GM12878 (cell line): ENCODE results near the gene ALOX12B. TPM values are rescaled to one million over a fixed set of nuclear protein-coding genes. Genes with fewer than 3 reads are reported as not detected.

ENCODE experiments used
- ATAC-seq: fragments of 200-7000 bp; cut with Tn5 transposase; 3 replicates; pipeline ENCODE4 v1.9.1; 2020; ENCODE audit warnings: mild to moderate bottlenecking, moderate library complexity
- BruUV-seq: library from RNA; stranded (reverse); fragments of 400-500 nt; replicated peaks from 2 replicates; lab custom pipeline; 2021; lab: Mats Ljungman, UMichigan
- CTCF ChIA-PET: fragments of 300-600 bp; sonication (Branson Sonifier 250); formaldehyde crosslinking; extraction: SDS; loops from one replicate; lab custom pipeline; 2021; ENCODE audit warnings: inconsistent platforms; lab: Yijun Ruan, JAX
- POLR2A ChIA-PET: fragments of 350-600 bp; formaldehyde crosslinking; extraction: SDS; loops from one replicate; lab custom pipeline; 2021; ENCODE audit warnings: inconsistent platforms; lab: Charles Lee
- RAD21 ChIA-PET: fragments of 300-600 bp; sonication (Branson Sonifier 250); formaldehyde crosslinking; loops from one replicate; lab custom pipeline; 2023; ENCODE audit warnings: antibody characterized with exemption; ENCODE audit not compliant: unreplicated experiment; lab: Charles Lee
- SMC1A ChIA-PET: fragments of 300-600 bp; sonication (Branson Sonifier 250); formaldehyde crosslinking; loops from one replicate; lab custom pipeline; 2023; ENCODE audit not compliant: unreplicated experiment, uncharacterized antibody; lab: Charles Lee
- DNase-seq: peaks from one replicate; pipeline ENCODE4 v3.0.0-alpha.2; 2011; ENCODE audit warnings: low read depth, low spot score
- FAIRE-seq: peaks from 3 replicates; lab custom pipeline; 2011; peaks lifted over from hg19 to GRCh38; lab: Jason Lieb, UNC
- H2AFZ ChIP-seq: 2 replicates; pipeline ENCODE4 v1.6.0; 2011; ENCODE audit warnings: low read depth, low read length, control low read depth; ENCODE audit not compliant: control insufficient read depth
- H3K27ac ChIP-seq: 2 replicates; pipeline ENCODE4 v1.5.1; 2011; ENCODE audit warnings: control low read depth; ENCODE audit not compliant: control insufficient read depth, insufficient read depth
- H3K27me3 ChIP-seq, 2 experiments: replicated peaks in 1 of 2; 2 replicates each; pipeline versions ENCODE4 v1.6.0 to v1.6.1; 2011; ENCODE audit warnings: low read length in 1 of 2; ENCODE audit not compliant: control insufficient read depth in 2 of 2, insufficient read depth in 2 of 2
- H3K36me3 ChIP-seq, 2 experiments: 2 replicates each; pipeline ENCODE4 v1.5.1; 2011; ENCODE audit warnings: low read length in 1 of 2; ENCODE audit not compliant: control insufficient read depth in 2 of 2, insufficient read depth in 2 of 2
- H3K4me1 ChIP-seq: 2 replicates; pipeline ENCODE4 v1.6.1; 2011; ENCODE audit warnings: mild to moderate bottlenecking, low read length, moderate library complexity, mixed read lengths; ENCODE audit not compliant: control insufficient read depth, insufficient read depth
- H3K4me2 ChIP-seq: 2 replicates; pipeline ENCODE4 v1.6.0; 2011; ENCODE audit warnings: control low read depth; ENCODE audit not compliant: control insufficient read depth, insufficient read depth
- H3K4me3 ChIP-seq: fragments of 200-600 bp; sonication (generic); 2 replicates; pipeline ENCODE4 v1.5.1; 2016
- H3K79me2 ChIP-seq: 2 replicates; pipeline ENCODE4 v1.6.0; 2011; ENCODE audit warnings: low read length; ENCODE audit not compliant: control insufficient read depth, insufficient read depth
- H3K9ac ChIP-seq: 2 replicates; pipeline ENCODE4 v1.8.0; 2011; ENCODE audit warnings: low read length, control low read depth, mixed read lengths; ENCODE audit not compliant: control insufficient read depth, insufficient read depth
- H3K9me3 ChIP-seq: replicated peaks from 3 replicates; pipeline ENCODE4 v1.5.1; 2011; ENCODE audit warnings: mild to moderate bottlenecking, low read length; ENCODE audit not compliant: control insufficient read depth, insufficient read depth
- H4K20me1 ChIP-seq: 2 replicates; pipeline ENCODE4 v1.6.0; 2011; ENCODE audit not compliant: control insufficient read depth, insufficient read depth
- CTCF ChIP-seq, 3 experiments: IDR thresholded peaks in 2 of 3; conservative IDR thresholded peaks in 1 of 3; 2 replicates each; pipeline ENCODE4 v1.5.1; 2011; ENCODE audit warnings: low read depth in 3 of 3, low read length in 3 of 3, mild to moderate bottlenecking in 3 of 3, control low read depth in 2 of 3, moderate library complexity in 2 of 3, inconsistent platforms in 1 of 3, mixed read lengths in 1 of 3; ENCODE audit not compliant: control insufficient read depth in 2 of 3, insufficient read depth in 1 of 3; ENCODE audit errors: extremely low read depth in 1 of 3
- RAD21 ChIP-seq: IDR thresholded peaks from 2 replicates; pipeline ENCODE4 v1.6.1; 2011; ENCODE audit warnings: mild to moderate bottlenecking, low read depth, low read length, moderate library complexity; ENCODE audit not compliant: insufficient read depth
- RAD51 ChIP-seq: fragments of 450-650 bp; IDR thresholded peaks from 2 replicates; pipeline ENCODE4 v1.6.1; 2016; ENCODE audit warnings: moderate library complexity, mild to moderate bottlenecking, inconsistent platforms
- REST ChIP-seq: IDR thresholded peaks from 2 replicates; pipeline ENCODE4 v1.6.1; 2012; ENCODE audit warnings: mild to moderate bottlenecking, low read depth, low read length
- SMAD5 ChIP-seq: IDR thresholded peaks from 2 replicates; pipeline ENCODE4 v1.6.1; 2016; ENCODE audit warnings: antibody characterized with exemption, low read depth
- SMC3 ChIP-seq: IDR thresholded peaks from 2 replicates; pipeline ENCODE4 v1.6.1; 2011; ENCODE audit warnings: low read length, improper control_type of control experiment, borderline replicate concordance
- TAF1 ChIP-seq: IDR thresholded peaks from 2 replicates; pipeline ENCODE4 v1.6.1; 2011; ENCODE audit warnings: mild to moderate bottlenecking, low read depth, low read length, borderline replicate concordance
- YY1 ChIP-seq: IDR thresholded peaks from 2 replicates; pipeline ENCODE4 v1.6.1; 2011; ENCODE audit warnings: low read depth, mild to moderate bottlenecking, low read length
- ZNF592 ChIP-seq: fragments of 450-650 bp; IDR thresholded peaks from 2 replicates; pipeline ENCODE4 v1.6.1; 2017; ENCODE audit warnings: mild to moderate bottlenecking, moderate library complexity
- WGBS: methylation state at CpG from one replicate; pipeline ENCODE4 v1.1.6; 2016; ENCODE audit warnings: low lambda C conversion rate; ENCODE audit not compliant: insufficient replicate concordance, insufficient coverage; ENCODE audit errors: missing lambda C conversion rate; 5-methylcytosine and 5-hydroxymethylcytosine counted together
- in situ Hi-C: fragments of 300-500 bp; cut with MboI; formaldehyde crosslinking; loops from 9 replicates; pipeline ENCODE4 v1.14.3; 2018; ENCODE audit warnings: mixed read lengths
- intact Hi-C: fragments of 100-400 bp; cut with micrococcal nuclease; formaldehyde crosslinking; loops from one replicate; pipeline ENCODE4 v1.14.2; 2022; ENCODE audit not compliant: unreplicated experiment
- polyA plus RNA-seq, 11 experiments: library from polyadenylated mRNA; depleted of rRNA in 4 of 11; unstranded in 6 of 11; stranded (reverse) in 5 of 11; fragments of >200 nt; fragmentation: Nextera tagmentation in 4 of 11; fragmentation: Illumina TruSeq in 1 of 11; extraction: Ambion mirVana in 4 of 11; extraction: Trizol in 1 of 11; gene quantifications; 1 replicate in 1 of 11; 2 replicates in 10 of 11; pipeline versions ENCODE4 v1.2.1 to v1.2.3, GENCODE V29; 2011 to 2016; ENCODE audit warnings: inconsistent platforms in 2 of 11, missing spikeins in 2 of 11, low read depth in 1 of 11
- total RNA-seq, 4 experiments: library from RNA; depleted of rRNA in 3 of 4; stranded (reverse); fragments of >200 nt in 3 of 4; fragmentation: Illumina TruSeq in 1 of 4; extraction: Trizol in 1 of 4; gene quantifications; 2 replicates each; pipeline versions ENCODE4 v1.2.1 to v1.2.3, GENCODE V29; 2013 to 2021

Gene ALOX12B
- total and polyA plus RNA-seq, 10 of the 15 experiments (the other 5 are each of a cell fraction or from before 2014, with no cell fraction given): 0.17 to 0.54 TPM; not detected in 8

GRCh38 chr17:8060274-8060673, 27.2 kb downstream of the ALOX12B start:
- H2AFZ ChIP-seq: no peak overlapping the region
- no peaks in the 10 kb centered on the region for H3K9me3 ChIP-seq
- peaks cover 3 to 4% of the 10 kb centered on the region in 2 experiments; a peak in 3 of 4 replicates for H3K27me3 ChIP-seq
- 5% methylated on average over 10 of the region's 10 CpGs for WGBS
- FAIRE-seq: peak; percentile 68
- H3K36me3 ChIP-seq: no peaks in the 10 kb centered on the region
- ChIA-PET POLR2A (interaction anchor here (0.9 to 1.1 kb wide), 2 partner anchors 50 to 128 kb away, joined by 3 read pairs; partner anchors contain the start of gene CNTROB), SMC1A (interaction anchor here (0.6 to 4.5 kb wide), 28 partner anchors 10 to 840 kb away, joined by 3 to 37 read pairs (median 4); partner anchors contain the start of genes ALOXE3, GUCY2D and PFAS), RAD21 (interaction anchor here (0.6 to 2.7 kb wide), 21 partner anchors 10 to 1708 kb away, joined by 3 to 25 read pairs (median 5); partner anchors contain the start of genes CTC1 and KRABD2), CTCF (interaction anchor here (0.6 to 8.3 kb wide), 44 partner anchors 10 to 725 kb away, joined by 3 to 159 read pairs (median 5); partner anchors contain the start of genes ALOX12B, ALOXE3, GUCY2D and KRABD2)
- TF ChIP-seq ZNF592 (no peak), CTCF (IDR thresholded peaks at IDR 0.05 in 2 of 3, conservative IDR thresholded peaks at IDR 0.05 in 1 of 3; ENCODE audit: control insufficient read depth in 2 of 3, extremely low read depth in 1 of 3, insufficient read depth in 1 of 3, low read depth in 3 of 3, low read length in 3 of 3) (peak; percentile 61 to 89 (median 70)), RAD21 (peak; percentile 76), YY1 (peak; percentile 92), REST (peak; percentile 52; the same call in 1 of the 2 replicates), TAF1 (no peak), SMC3 (peak; percentile 63; the same call in 1 of the 2 replicates), RAD51 (0 out of 2 replicates have a peak, but pooled peaks have one; percentile 10), SMAD5 (no peak)
- no peak overlapping the region for H3K4me2 ChIP-seq
- peak; percentile 51 for ATAC-seq
- DNase-seq: peak; percentile 19
- H3K4me3 ChIP-seq: no peak overlapping the region
- H4K20me1 ChIP-seq: no peaks in the 10 kb centered on the region
- H3K9ac ChIP-seq: no peak overlapping the region
- H3K27ac ChIP-seq: no peak overlapping the region
- BruUV-seq: no TSS peak
- in situ Hi-C loops (no loop called here), intact Hi-C loops (loop anchor here (5.0 kb wide), 2 partner anchors 57 to 102 kb away; partner anchors contain the start of genes ALOXE3 and VAMP2)
- peaks cover 14% of the 10 kb centered on the region for H3K4me1 ChIP-seq
- H3K79me2 ChIP-seq: no peaks in the 10 kb centered on the region
